Globus pallidus (tissue), 1 donor: ENCODE data around the gene SLC25A33.
"Not testable (repeated sequence)": the region's sequence is repeated elsewhere in the genome, so short reads cannot be mapped to it uniquely, and the experiment has no call there.

Experiments used
- DNase-seq: peaks from one replicate; pipeline ENCODE4 v3.0.0-alpha.2; 2015; ENCODE audit warnings: low spot score

Gene SLC25A33

GRCh38 chr1:9539165-9539828 is at the start of gene SLC25A33:
Gene SLC25A33 (plus strand): TSS chr1:9539465. CDS start chr1:9539692, 227 bp downstream.
- peak; percentile 98 for DNase-seq

GRCh38 chr1:9490605-9491339 is 48.5 kb upstream of the SLC25A33 start:
- peak; percentile 82 for DNase-seq

GRCh38 chr1:9493326-9493725 is 45.9 kb upstream of the SLC25A33 start:
- DNase-seq = no peak

GRCh38 chr1:9494936-9495758 is 44.1 kb upstream of the SLC25A33 start:
- no peak for DNase-seq

- DNase-seq = no peak
Measured at GRCh38 chr1:9495854-9496374, 43.4 kb upstream of the SLC25A33 start.

- DNase-seq = no peak
Measured at GRCh38 chr1:9500756-9501754, 38.2 kb upstream of the SLC25A33 start.

GRCh38 chr1:9503001-9503675 is 36.1 kb upstream of the SLC25A33 start:
- no peak for DNase-seq

GRCh38 chr1:9505143-9505542 is 34.1 kb upstream of the SLC25A33 start:
- DNase-seq = no peak

- DNase-seq = no peak
Measured at GRCh38 chr1:9506901-9507300, 32.4 kb upstream of the SLC25A33 start.

- no peak for DNase-seq
Measured at GRCh38 chr1:9510130-9510529, 29.1 kb upstream of the SLC25A33 start.

- not testable (repeated sequence) for DNase-seq
Measured at GRCh38 chr1:9515550-9515949, 23.7 kb upstream of the SLC25A33 start.

GRCh38 chr1:9518454-9518998 is 20.7 kb upstream of the SLC25A33 start:
- no peak for DNase-seq

- DNase-seq = no peak
Measured at GRCh38 chr1:9520411-9520810, 18.9 kb upstream of the SLC25A33 start.

- DNase-seq = peak; percentile 35
Measured at GRCh38 chr1:9529190-9529589, 10.1 kb upstream of the SLC25A33 start.

GRCh38 chr1:9530320-9530719 is 8.9 kb upstream of the SLC25A33 start:
- no peak for DNase-seq

- no peak for DNase-seq
Measured at GRCh38 chr1:9534953-9535352, 4.3 kb upstream of the SLC25A33 start.

- DNase-seq = no peak
Measured at GRCh38 chr1:9536301-9536700, 3.0 kb upstream of the SLC25A33 start.

GRCh38 chr1:9537863-9538668 is 1.2 kb upstream of the SLC25A33 start:
- no peak for DNase-seq

- DNase-seq = no peak
Measured at GRCh38 chr1:9538669-9539164, 548 bp upstream of the SLC25A33 start.
